HG02763 (cell line): ENCODE results near the gene IKZF3.
A peak's percentile ranks its signal among the peaks of the same experiment; 100 is the strongest.

Source experiments
- ATAC-seq: cut with Tn5 transposase; IDR thresholded peaks from one replicate; pipeline ENCODE4 v1.9.1; 2021; ENCODE audit warnings: mild to moderate bottlenecking, moderate library complexity; ENCODE audit not compliant: unreplicated experiment

The IKZF3 gene

DNA sequence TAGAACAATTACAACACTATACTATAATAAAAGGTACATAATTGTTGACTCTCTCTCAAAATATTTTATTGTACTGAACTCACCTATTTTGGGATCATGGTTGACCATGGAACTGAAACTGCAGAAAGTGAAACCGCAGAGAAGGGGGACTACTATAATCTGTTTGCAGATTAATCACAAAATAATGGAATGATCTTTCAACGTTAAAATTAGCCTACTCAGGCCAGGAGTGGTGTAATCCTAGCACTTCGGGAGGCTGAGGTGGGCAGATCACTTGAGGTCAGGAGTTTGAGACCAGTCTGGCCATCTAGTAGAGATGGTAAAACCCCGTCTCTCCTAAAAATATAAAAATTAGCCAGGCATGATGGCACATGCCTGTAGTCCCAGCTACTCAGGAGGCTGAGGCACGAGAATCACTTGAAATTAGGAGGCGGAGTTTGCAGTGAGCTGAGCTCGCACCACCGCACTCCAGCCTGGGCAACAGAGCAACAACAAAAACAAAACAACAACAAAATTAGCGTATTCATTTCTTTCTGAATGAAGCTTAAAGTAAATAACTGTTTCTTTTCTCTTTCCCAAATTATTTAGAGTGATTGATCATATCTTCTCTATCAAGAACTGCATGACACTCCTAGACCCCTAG is 45.6 kb downstream of the IKZF3 start:
- ATAC-seq = no peak

DNA sequence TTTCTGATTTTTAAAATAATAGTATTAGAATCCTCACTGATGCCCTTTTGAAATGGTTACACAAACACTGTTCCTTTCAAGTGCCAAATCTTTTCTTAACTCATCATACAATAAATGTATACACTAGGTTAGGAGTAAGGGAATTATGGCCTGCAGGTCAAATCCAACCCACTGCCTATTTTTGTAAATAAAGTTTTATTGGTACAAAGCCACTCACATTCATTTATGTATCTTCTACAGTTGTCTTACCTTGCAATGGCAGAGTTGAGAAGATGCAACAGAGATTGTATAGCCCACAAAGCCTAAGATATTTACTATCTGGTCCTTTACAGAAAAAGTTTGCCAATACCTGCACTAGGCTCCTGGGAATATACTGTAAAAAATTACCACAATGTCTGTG is 47.8 kb downstream of the IKZF3 start:
- ATAC-seq = no peak

GRCh38 chr17:39814497-39814896 is 49.6 kb downstream of the IKZF3 start:
- no peak for ATAC-seq

DNA sequence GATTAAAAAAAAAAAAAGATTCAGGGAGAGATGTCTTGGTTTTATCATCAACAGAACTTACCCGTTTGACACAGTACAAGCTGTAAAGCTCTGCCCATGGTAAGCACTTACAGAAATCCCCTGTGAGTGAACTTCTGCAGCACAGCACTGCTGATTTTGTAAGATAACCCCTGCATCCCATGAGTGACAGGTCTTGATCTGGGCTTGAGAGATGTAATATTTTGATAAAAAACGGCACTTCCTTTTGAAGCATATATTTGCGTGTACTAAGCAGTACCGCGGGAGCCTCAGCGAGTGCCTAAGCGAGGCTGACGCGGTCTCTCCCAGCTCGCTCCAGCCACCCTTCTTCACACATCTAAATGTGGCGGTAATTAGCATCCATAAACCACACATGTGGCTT is 50.5 kb downstream of the IKZF3 start:
- ATAC-seq = no peak

- no peak for ATAC-seq
Measured at GRCh38 chr17:39812466-39812865, 51.6 kb downstream of the IKZF3 start.

GRCh38 chr17:39810939-39811728 is 53.0 kb downstream of the IKZF3 start:
- ATAC-seq = no peak

GRCh38 chr17:39809221-39809620 is 54.9 kb downstream of the IKZF3 start:
- ATAC-seq = no peak

DNA sequence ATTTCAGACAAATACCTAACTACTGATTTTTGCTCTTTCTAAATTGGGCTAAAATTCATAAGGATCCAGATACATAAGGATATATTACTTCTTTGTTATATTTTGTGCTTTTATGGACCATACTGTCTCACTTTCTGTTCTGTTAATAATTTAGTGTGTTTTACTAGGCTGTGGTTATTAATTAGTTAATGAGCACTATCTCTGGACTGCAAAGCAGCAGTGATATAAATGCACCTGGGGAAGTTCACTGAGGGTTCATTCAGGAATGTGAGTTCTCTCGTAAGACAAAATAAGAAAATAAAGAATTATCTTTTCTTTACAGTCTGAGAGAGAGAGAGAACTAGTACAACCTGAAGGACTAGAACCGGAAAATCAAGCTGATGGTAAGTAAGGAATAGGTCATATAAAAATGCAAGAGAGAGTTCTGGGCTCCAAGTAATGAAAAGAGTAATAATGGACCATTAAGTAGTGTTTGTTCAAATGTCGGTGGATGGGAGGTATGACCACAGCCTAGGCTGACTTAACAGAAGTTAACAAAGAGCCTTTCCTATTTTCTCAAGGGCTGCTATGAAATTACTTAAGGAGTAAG is 55.6 kb downstream of the IKZF3 start:
- no peak for ATAC-seq

- no peak for ATAC-seq
Measured at GRCh38 chr17:39804839-39805238, 59.3 kb downstream of the IKZF3 start.

DNA sequence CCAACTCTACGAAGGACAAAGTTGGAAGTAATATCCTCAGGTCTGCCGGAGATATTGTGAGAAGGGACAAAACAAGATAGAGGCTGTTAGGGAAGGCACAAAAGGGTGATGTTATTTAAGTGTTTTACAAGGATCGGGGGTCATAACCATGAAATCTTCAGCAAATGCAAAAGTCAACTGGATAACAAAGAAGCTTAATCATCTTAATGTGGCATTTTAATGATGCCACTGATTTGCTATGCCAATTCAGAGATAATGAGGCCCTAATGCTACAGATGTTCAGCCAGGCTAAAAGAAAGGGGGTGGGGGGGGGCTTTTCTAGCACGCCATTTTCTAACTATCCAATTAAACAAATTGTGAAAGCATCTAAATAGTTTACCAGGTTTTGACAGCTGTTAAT is 63.1 kb downstream of the IKZF3 start:
- no peak for ATAC-seq

- ATAC-seq = no peak
Measured at GRCh38 chr17:39800540-39800939, 63.6 kb downstream of the IKZF3 start.

GRCh38 chr17:39799395-39799794 is 64.7 kb downstream of the IKZF3 start:
- ATAC-seq = no peak

GRCh38 chr17:39794249-39794970 is 69.7 kb downstream of the IKZF3 start:
- ATAC-seq = peak; percentile 77

DNA sequence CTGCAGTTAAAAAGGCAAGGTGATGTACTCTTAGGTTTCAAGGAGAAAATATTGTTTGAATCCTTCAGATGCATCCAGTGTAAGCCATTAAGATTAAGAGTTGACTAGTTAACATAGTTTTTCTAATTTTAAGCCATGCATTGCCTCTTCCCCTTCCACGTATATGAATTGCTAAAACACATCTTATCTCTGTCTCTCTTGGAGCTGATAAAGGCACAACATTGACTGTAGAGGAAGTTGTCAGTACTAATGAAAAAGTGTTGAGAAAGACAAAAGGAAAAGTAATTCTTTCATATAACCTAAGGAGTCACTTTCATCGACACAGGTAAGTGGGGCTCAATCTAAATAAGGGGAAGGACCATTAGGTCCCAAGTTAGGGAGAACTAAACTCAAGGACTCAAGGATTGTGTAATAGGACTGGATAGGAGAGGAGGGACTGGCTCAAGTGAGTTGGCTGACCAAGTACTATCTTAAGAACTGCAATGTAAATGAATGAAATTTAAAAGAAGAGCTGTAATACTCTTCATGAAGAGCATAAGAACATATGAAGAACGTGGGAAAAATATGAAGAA is 70.7 kb downstream of the IKZF3 start:
- ATAC-seq = no peak

DNA sequence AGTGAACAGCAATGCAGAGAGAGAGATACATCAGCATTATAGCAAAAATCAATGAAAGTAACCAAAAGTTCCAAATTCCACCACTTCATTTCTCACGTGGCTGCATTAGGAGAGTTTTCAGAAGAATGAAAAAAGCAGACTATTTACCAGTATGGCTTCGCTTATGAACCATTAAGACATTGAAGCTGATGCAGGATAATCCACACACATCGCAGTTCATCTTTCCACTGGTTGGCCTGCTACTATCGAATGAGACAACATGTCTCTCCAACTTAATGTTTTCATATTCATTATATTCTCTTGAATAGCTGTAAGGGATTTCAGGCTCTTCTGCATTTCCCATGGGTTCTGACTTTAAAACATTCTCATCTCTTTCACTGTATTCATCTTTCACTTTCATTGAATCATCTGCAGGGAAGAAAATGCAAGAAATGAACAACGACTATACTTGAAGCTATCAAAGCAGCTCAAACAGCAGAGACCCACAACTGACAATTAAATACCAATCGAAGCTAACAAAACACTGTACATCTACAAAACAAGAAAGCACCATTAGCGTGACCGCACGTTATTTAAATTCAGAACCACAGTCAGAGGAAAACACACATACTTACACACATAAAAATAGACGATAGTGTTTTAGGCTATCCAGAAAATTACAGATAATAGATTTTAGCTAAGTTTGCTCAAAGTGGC is 71.4 kb downstream of the IKZF3 start:
- no peak for ATAC-seq

- ATAC-seq = no peak
Measured at GRCh38 chr17:39791111-39791992, 72.8 kb downstream of the IKZF3 start.

DNA sequence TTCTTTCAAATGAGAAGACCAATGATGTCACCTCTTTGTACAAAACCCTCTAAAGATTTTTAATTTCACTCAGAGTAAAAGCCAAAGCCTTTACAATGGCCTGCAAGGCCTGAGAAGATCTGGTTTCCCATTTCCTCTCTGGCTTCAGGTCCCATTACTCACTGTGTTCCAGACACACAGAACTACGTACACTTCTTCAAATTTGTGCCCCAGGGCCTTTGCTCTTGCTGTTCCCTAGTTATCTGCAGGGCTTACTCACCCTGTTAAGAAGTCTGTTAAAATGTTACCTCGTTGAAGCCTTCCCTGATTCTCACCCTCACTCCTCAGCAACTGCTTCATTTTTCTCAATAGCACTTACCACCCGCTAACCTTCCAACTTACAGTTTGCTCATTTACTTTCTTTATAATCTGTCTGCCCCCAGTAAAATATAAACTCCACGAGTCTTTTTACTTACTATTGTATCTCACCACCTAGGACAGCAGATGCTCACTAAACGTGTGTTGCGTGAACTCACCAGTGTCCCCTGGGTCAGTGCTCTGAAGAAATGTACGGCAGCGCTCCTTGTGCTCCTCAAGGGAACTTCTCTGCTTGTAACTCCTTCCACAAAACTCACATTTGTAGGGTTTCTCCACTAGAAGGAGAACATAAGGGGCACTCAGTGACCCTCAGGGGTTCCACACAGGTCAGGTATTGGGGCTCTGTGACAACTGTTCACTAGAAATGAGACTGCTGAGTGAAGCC is 76.2 kb downstream of the IKZF3 start:
- ATAC-seq = no peak

- no peak for ATAC-seq
Measured at GRCh38 chr17:39787041-39787440, 77.1 kb downstream of the IKZF3 start.

- no peak for ATAC-seq
Measured at GRCh38 chr17:39782980-39783379, 81.1 kb downstream of the IKZF3 start.
